NCI-H446 (cell line): ENCODE data around the gene PPIF.

Experiments used
- DNase-seq, 2 experiments: peaks; one replicate each; lab custom pipeline; 2025; lab: John Stamatoyannopoulos, UW

The PPIF gene

GRCh38 chr10:79349072-79349491 is 1.8 kb downstream of the PPIF start:
- no peak for DNase-seq

GRCh38 chr10:79349766-79350406 is 2.6 kb downstream of the PPIF start:
- no peak for DNase-seq

- no peak for DNase-seq
These were observed 3.3 kb downstream of the PPIF start for GRCh38 chr10:79350407-79351154.

GRCh38 chr10:79351332-79351731 is 4.1 kb downstream of the PPIF start:
- no peak for DNase-seq

- DNase-seq: no peak
These were observed 5.0 kb downstream of the PPIF start for GRCh38 chr10:79352035-79352877.

GRCh38 chr10:79353000-79353406 is 5.7 kb downstream of the PPIF start:
- no peak for DNase-seq

- DNase-seq: no peak
These were observed 6.5 kb downstream of the PPIF start for GRCh38 chr10:79353726-79354125.

- DNase-seq: no peak
These were observed 6.9 kb downstream of the PPIF start for GRCh38 chr10:79354141-79354540.

- DNase-seq: no peak
These were observed 7.3 kb downstream of the PPIF start for GRCh38 chr10:79354615-79355014.

GRCh38 chr10:79355420-79356017 is 8.2 kb downstream of the PPIF start:
- DNase-seq: no peak

GRCh38 chr10:79356104-79356503 is 8.8 kb downstream of the PPIF start:
- no peak for DNase-seq

- no peak for DNase-seq
These were observed 9.9 kb downstream of the PPIF start for GRCh38 chr10:79357180-79357579.

- DNase-seq: no peak
These were observed 11.5 kb downstream of the PPIF start for GRCh38 chr10:79358811-79359210.

- no peak for DNase-seq
These were observed 12.7 kb downstream of the PPIF start for GRCh38 chr10:79359816-79360498.

- no peak for DNase-seq
These were observed 13.5 kb downstream of the PPIF start for GRCh38 chr10:79360499-79361342.

GRCh38 chr10:79361726-79362397 is 14.6 kb downstream of the PPIF start:
- DNase-seq: no peak

- DNase-seq: no peak
These were observed 20.3 kb downstream of the PPIF start for GRCh38 chr10:79367426-79368189.

- DNase-seq: no peak
These were observed 25.6 kb downstream of the PPIF start for GRCh38 chr10:79372871-79373270.
